ENCODE data around the gene FAM83D.
A peak's percentile ranks its signal among the peaks of the same experiment; 100 is the strongest.

FAM83D gene

GRCh38 chr20:38920851-38921250 lies 5.4 kb upstream of the FAM83D start:
- TF ChIP-seq, protein P1, sequence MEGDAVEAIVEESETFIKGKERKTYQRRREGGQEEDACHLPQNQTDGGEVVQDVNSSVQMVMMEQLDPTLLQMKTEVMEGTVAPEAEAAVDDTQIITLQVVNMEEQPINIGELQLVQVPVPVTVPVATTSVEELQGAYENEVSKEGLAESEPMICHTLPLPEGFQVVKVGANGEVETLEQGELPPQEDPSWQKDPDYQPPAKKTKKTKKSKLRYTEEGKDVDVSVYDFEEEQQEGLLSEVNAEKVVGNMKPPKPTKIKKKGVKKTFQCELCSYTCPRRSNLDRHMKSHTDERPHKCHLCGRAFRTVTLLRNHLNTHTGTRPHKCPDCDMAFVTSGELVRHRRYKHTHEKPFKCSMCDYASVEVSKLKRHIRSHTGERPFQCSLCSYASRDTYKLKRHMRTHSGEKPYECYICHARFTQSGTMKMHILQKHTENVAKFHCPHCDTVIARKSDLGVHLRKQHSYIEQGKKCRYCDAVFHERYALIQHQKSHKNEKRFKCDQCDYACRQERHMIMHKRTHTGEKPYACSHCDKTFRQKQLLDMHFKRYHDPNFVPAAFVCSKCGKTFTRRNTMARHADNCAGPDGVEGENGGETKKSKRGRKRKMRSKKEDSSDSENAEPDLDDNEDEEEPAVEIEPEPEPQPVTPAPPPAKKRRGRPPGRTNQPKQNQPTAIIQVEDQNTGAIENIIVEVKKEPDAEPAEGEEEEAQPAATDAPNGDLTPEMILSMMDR (IDR thresholded peaks at IDR 0.05; ENCODE audit: low read length) = no peak
- TF ChIP-seq EZH2 (optimal IDR thresholded peaks at IDR 0.05; ENCODE audit: low read depth, low read length) = no peak
- no peak for TF ChIP-seq EZH2phosphoT487 (IDR thresholded peaks at IDR 0.05; ENCODE audit: low read length)
- Histone ChIP-seq H3K9me2 (replicated peaks; ENCODE audit: insufficient read depth, low read length) (no peaks in the 10 kb centered on the region), H3K27ac (ENCODE audit: low read length) (no peak overlapping the region), H3K9ac (ENCODE audit: low read length) (no peak overlapping the region), H3K9me3 (replicated peaks; ENCODE audit: insufficient read depth, low read length) (no peaks in the 10 kb centered on the region), H3K4me3 (ENCODE audit: low read length) (no peak overlapping the region), H3F3A (ENCODE audit: insufficient read depth, low read length) (peaks cover 15% of the 10 kb centered on the region), H3K36me3 (replicated peaks; ENCODE audit: insufficient read depth, low read length) (peaks cover 14% of the 10 kb centered on the region), H4K20me1 (ENCODE audit: insufficient read depth, low read length) (no peaks in the 10 kb centered on the region), H3K4me2 (ENCODE audit: low read depth, low read length) (no peak overlapping the region), H3K4me1 (ENCODE audit: low read length) (no peaks in the 10 kb centered on the region), H2AFZ (ENCODE audit: low read length) (no peak overlapping the region), H3K27me3 (replicated peaks; ENCODE audit: insufficient read depth, low read length) (no peaks in the 10 kb centered on the region), H3K79me2 (ENCODE audit: low read length) (0 out of 2 replicates have a peak, but pooled peaks cover 2% of the 10 kb centered on the region)
- DNase-seq = no peak

DNA sequence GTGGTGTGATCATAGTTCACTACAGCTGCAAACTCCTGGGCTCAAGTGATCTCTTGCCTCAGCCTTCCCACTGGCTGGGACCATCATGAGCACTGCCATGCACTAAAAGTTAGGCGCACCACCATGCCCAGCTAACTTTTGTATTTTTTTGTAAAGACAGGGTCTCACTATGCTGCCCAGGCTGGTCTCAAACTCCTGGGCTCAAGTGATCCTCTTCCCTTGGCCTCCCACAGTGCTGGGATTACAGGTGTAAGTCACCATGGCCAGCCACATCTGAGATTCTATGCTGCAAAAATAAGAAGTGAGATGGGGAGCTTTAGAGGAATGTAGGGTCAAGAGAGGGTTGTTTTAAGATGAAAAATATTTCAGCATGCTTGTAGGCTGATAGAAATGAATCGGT lies 1.5 kb upstream of the FAM83D start:
- Histone ChIP-seq H3K79me2 (ENCODE audit: low read length) (peaks cover 35% of the 10 kb centered on the region), H4K20me1 (ENCODE audit: insufficient read depth, low read length) (no peaks in the 10 kb centered on the region), H3K4me1 (ENCODE audit: low read length) (peaks cover 17% of the 10 kb centered on the region), H3K27ac (ENCODE audit: low read length) (no peak overlapping the region), H2AFZ (ENCODE audit: low read length) (no peak overlapping the region), H3K4me2 (ENCODE audit: low read depth, low read length) (no peak overlapping the region), H3K9me2 (replicated peaks; ENCODE audit: insufficient read depth, low read length) (no peaks in the 10 kb centered on the region), H3K36me3 (replicated peaks; ENCODE audit: insufficient read depth, low read length) (no peaks in the 10 kb centered on the region), H3K9ac (ENCODE audit: low read length) (no peak overlapping the region), H3F3A (ENCODE audit: insufficient read depth, low read length) (peaks cover 22% of the 10 kb centered on the region), H3K9me3 (replicated peaks; ENCODE audit: insufficient read depth, low read length) (no peaks in the 10 kb centered on the region), H3K27me3 (replicated peaks; ENCODE audit: insufficient read depth, low read length) (no peaks in the 10 kb centered on the region), H3K4me3 (ENCODE audit: low read length) (no peak overlapping the region)
- no peak for DNase-seq
- TF ChIP-seq, protein P1 (IDR thresholded peaks at IDR 0.05; ENCODE audit: low read length) = no peak
- TF ChIP-seq EZH2phosphoT487 (IDR thresholded peaks at IDR 0.05; ENCODE audit: low read length) (no peak), EZH2 (optimal IDR thresholded peaks at IDR 0.05; ENCODE audit: low read depth, low read length) (no peak)

- no peaks in the 10 kb centered on the region for H3K36me3 ChIP-seq (replicated peaks; ENCODE audit: insufficient read depth, low read length)
- peaks cover 59% of the 10 kb centered on the region for H3K79me2 ChIP-seq (ENCODE audit: low read length)
- no peak overlapping the region; the same call in 1 of the 2 replicates for H3K27ac ChIP-seq (ENCODE audit: low read length)
- H3K4me1 ChIP-seq (ENCODE audit: low read length) = peaks cover 23% of the 10 kb centered on the region
- TF ChIP-seq EZH2 (optimal IDR thresholded peaks at IDR 0.05; ENCODE audit: low read depth, low read length) (no peak), EZH2phosphoT487 (IDR thresholded peaks at IDR 0.05; ENCODE audit: low read length) (no peak)
- TF ChIP-seq, protein P1 (IDR thresholded peaks at IDR 0.05; ENCODE audit: low read length) = no peak
- peaks cover 22% of the 10 kb centered on the region for H3F3A ChIP-seq (ENCODE audit: insufficient read depth, low read length)
- H3K9me2 ChIP-seq (replicated peaks; ENCODE audit: insufficient read depth, low read length) = no peaks in the 10 kb centered on the region
- peak overlapping the region; percentile 61 for H2AFZ ChIP-seq (ENCODE audit: low read length)
- no peaks in the 10 kb centered on the region for H4K20me1 ChIP-seq (ENCODE audit: insufficient read depth, low read length)
- peak overlapping the region; percentile 83 for H3K4me2 ChIP-seq (ENCODE audit: low read depth, low read length)
- DNase-seq = no peak
- no peaks in the 10 kb centered on the region for H3K9me3 ChIP-seq (replicated peaks; ENCODE audit: insufficient read depth, low read length)
- H3K27me3 ChIP-seq (replicated peaks; ENCODE audit: insufficient read depth, low read length) = no peaks in the 10 kb centered on the region
- peak overlapping the region; percentile 99 for H3K4me3 ChIP-seq (ENCODE audit: low read length)
- peak overlapping the region; percentile 84 for H3K9ac ChIP-seq (ENCODE audit: low read length)
These were observed 858 bp downstream of the FAM83D start for GRCh38 chr20:38926934-38927616.
